H1 (cell line): ENCODE measurements around the gene SND1. TPM values are rescaled to one million over a fixed set of nuclear protein-coding genes. Genes with fewer than 3 reads are reported as not detected.

Experiments used
- CTCF ChIA-PET: fragments of 300-600 bp; sonication (Branson Sonifier 250); formaldehyde crosslinking; loops from one replicate; lab custom pipeline; 2021; ENCODE audit not compliant: partially characterized antibody; lab: Charles Lee
- POLR2A ChIA-PET: fragments of 300-600 bp; sonication (Branson Sonifier 250); formaldehyde crosslinking; loops from one replicate; lab custom pipeline; 2021; ENCODE audit warnings: inconsistent platforms; ENCODE audit not compliant: partially characterized antibody; lab: Charles Lee
- DNase-seq, 2 experiments: peaks; one replicate each; pipeline versions ENCODE4 v3.0.0 to v3.0.0-alpha.2; 2010 to 2022; ENCODE audit warnings: low spot score in 2 of 2, low read depth in 1 of 2, mixed read lengths in 1 of 2
- FAIRE-seq: peaks from 2 replicates; lab custom pipeline; 2011; peaks lifted over from hg19 to GRCh38; lab: Jason Lieb, UNC
- H2AFZ ChIP-seq: 2 replicates; pipeline ENCODE4 v1.8.1; 2012; ENCODE audit warnings: low read length, inconsistent platforms
- H2AK5ac ChIP-seq: 2 replicates; pipeline ENCODE4 v1.6.1; 2013; ENCODE audit warnings: low read depth, low read length
- H2BK120ac ChIP-seq: replicated peaks from 2 replicates; pipeline ENCODE3; 2013; ENCODE audit warnings: low read depth, low read length, inconsistent platforms
- H2BK12ac ChIP-seq: 2 replicates; pipeline ENCODE4 v1.6.1; 2013; ENCODE audit warnings: low read depth, low read length
- H2BK15ac ChIP-seq: 2 replicates; pipeline ENCODE4 v1.6.1; 2013; ENCODE audit warnings: low read length
- H2BK20ac ChIP-seq: 2 replicates; pipeline ENCODE4 v1.6.1; 2013; ENCODE audit warnings: low read length
- H2BK5ac ChIP-seq: 2 replicates; pipeline ENCODE4 v1.6.1; 2013; ENCODE audit warnings: low read depth, low read length
- H3K14ac ChIP-seq: 2 replicates; pipeline ENCODE4 v1.6.1; 2013; ENCODE audit warnings: inconsistent platforms; ENCODE audit not compliant: insufficient read length
- H3K18ac ChIP-seq: 2 replicates; pipeline ENCODE4 v1.6.1; 2013; ENCODE audit warnings: low read length; ENCODE audit errors: extremely low read depth
- H3K23ac ChIP-seq: 2 replicates; pipeline ENCODE4 v1.6.1; 2013; ENCODE audit warnings: inconsistent platforms; ENCODE audit not compliant: insufficient read length
- H3K23me2 ChIP-seq: 2 replicates; pipeline ENCODE4 v1.6.1; 2013; ENCODE audit warnings: low read depth, low read length
- H3K27ac ChIP-seq: 2 replicates; pipeline ENCODE4 v1.6.1; 2011; ENCODE audit warnings: low read depth, low read length, inconsistent platforms
- H3K27me3 ChIP-seq, 4 experiments: replicated peaks in 1 of 4; 1 replicate in 1 of 4; 2 replicates in 3 of 4; pipeline versions ENCODE4 v1.6.1 to v1.8.1; 2011 to 2013; ENCODE audit warnings: low read length in 3 of 4, mild to moderate bottlenecking in 3 of 4, inconsistent platforms in 2 of 4, mixed read lengths in 2 of 4, moderate library complexity in 1 of 4; ENCODE audit not compliant: control insufficient read depth in 3 of 4, insufficient read depth in 3 of 4; ENCODE audit errors: extremely low read depth in 1 of 4
- H3K36me3 ChIP-seq, 4 experiments: 2 replicates each; pipeline versions ENCODE4 v1.6.1 to v1.8.1; 2011 to 2013; ENCODE audit warnings: mild to moderate bottlenecking in 4 of 4, low read length in 3 of 4, moderate library complexity in 2 of 4, control low read depth in 1 of 4, inconsistent platforms in 1 of 4; ENCODE audit not compliant: insufficient read depth in 4 of 4, control insufficient read depth in 2 of 4
- H3K4ac ChIP-seq: replicated peaks from 2 replicates; pipeline ENCODE3; 2013; ENCODE audit warnings: low read length, low read depth, mixed read lengths, inconsistent platforms; ENCODE audit not compliant: insufficient read length
- H3K4me1 ChIP-seq, 4 experiments: replicated peaks in 1 of 4; 1 replicate in 1 of 4; 2 replicates in 3 of 4; pipeline versions ENCODE4 v1.6.1 to v1.8.1; 2011 to 2013; ENCODE audit warnings: low read length in 3 of 4, inconsistent platforms in 2 of 4, mixed read lengths in 1 of 4; ENCODE audit not compliant: insufficient read depth in 4 of 4, control insufficient read depth in 3 of 4
- H3K4me2 ChIP-seq, 2 experiments: 2 replicates each; pipeline versions ENCODE4 v1.6.1 to v1.8.1; 2011 to 2013; ENCODE audit warnings: low read depth in 2 of 2, low read length in 2 of 2, control low read depth in 1 of 2, inconsistent platforms in 1 of 2, mild to moderate bottlenecking in 1 of 2; ENCODE audit not compliant: insufficient read depth in 1 of 2
- H3K4me3 ChIP-seq, 4 experiments: fragments of 200-600, 300-600 bp in 1 of 4; sonication (generic), shearing (Covaris generic), sonication (Bioruptor Twin) in 1 of 4; 2 replicates each; pipeline versions ENCODE4 v1.5.1 to v1.8.1; 2011 to 2016; ENCODE audit warnings: low read length in 4 of 4, low read depth in 3 of 4, control low read depth in 2 of 4, inconsistent platforms in 2 of 4, mild to moderate bottlenecking in 2 of 4, mixed read lengths in 1 of 4, moderate library complexity in 1 of 4; ENCODE audit not compliant: insufficient read depth in 2 of 4; ENCODE audit errors: extremely low read depth in 1 of 4
- H3K56ac ChIP-seq: replicated peaks from 2 replicates; pipeline ENCODE3; 2013; ENCODE audit warnings: low read depth, mild to moderate bottlenecking, mixed read lengths, low read length, inconsistent platforms; ENCODE audit not compliant: insufficient read length
- H3K79me1 ChIP-seq: 2 replicates; pipeline ENCODE4 v1.6.1; 2013; ENCODE audit warnings: low read depth, low read length, control low read depth
- H3K79me2 ChIP-seq, 2 experiments: 2 replicates each; pipeline versions ENCODE4 v1.6.1 to v1.8.1; 2012 to 2013; ENCODE audit warnings: low read length in 2 of 2, mild to moderate bottlenecking in 2 of 2, inconsistent platforms in 1 of 2; ENCODE audit not compliant: insufficient read depth in 2 of 2, control insufficient read depth in 1 of 2
- H3K9ac ChIP-seq, 4 experiments: replicated peaks in 1 of 4; 1 replicate in 1 of 4; 2 replicates in 3 of 4; pipeline versions ENCODE4 v1.6.1 to v1.8.1; 2011 to 2013; ENCODE audit warnings: low read depth in 3 of 4, low read length in 3 of 4, control low read depth in 2 of 4, mild to moderate bottlenecking in 2 of 4, moderate library complexity in 2 of 4, inconsistent platforms in 1 of 4; ENCODE audit errors: extremely low read depth in 1 of 4
- H3K9me3 ChIP-seq, 2 experiments: 2 replicates each; pipeline versions ENCODE4 v1.6.1 to v1.8.1; 2012 to 2013; ENCODE audit warnings: mild to moderate bottlenecking in 2 of 2, moderate library complexity in 2 of 2, control low read depth in 1 of 2, inconsistent platforms in 1 of 2, low read depth in 1 of 2, low read length in 1 of 2, mixed read lengths in 1 of 2; ENCODE audit not compliant: insufficient read depth in 2 of 2
- H4K20me1 ChIP-seq, 2 experiments: replicated peaks in 1 of 2; 2 replicates each; pipeline versions ENCODE3 to v1.8.1; 2011 to 2013; ENCODE audit warnings: inconsistent platforms in 2 of 2, low read length in 2 of 2, mild to moderate bottlenecking in 1 of 2; ENCODE audit not compliant: insufficient read depth in 2 of 2, control insufficient read depth in 1 of 2
- H4K5ac ChIP-seq: 2 replicates; pipeline ENCODE4 v1.6.1; 2013; ENCODE audit warnings: low read length, low read depth, mixed read lengths, inconsistent platforms; ENCODE audit not compliant: insufficient read length
- H4K8ac ChIP-seq: 2 replicates; pipeline ENCODE4 v1.8.0; 2013; ENCODE audit warnings: mild to moderate bottlenecking, moderate library complexity, low read length, inconsistent platforms; ENCODE audit not compliant: insufficient read depth; ENCODE audit errors: extremely low read depth
- H4K91ac ChIP-seq: replicated peaks from 2 replicates; pipeline ENCODE3; 2013; ENCODE audit warnings: low read length, mixed read lengths, inconsistent platforms; ENCODE audit not compliant: insufficient read length
- ATF2 ChIP-seq: IDR thresholded peaks from 2 replicates; pipeline ENCODE4 v1.6.1; 2012; ENCODE audit warnings: low read length, inconsistent platforms
- BACH1 ChIP-seq: IDR thresholded peaks from 2 replicates; pipeline ENCODE4 v1.6.1; 2012; ENCODE audit warnings: low read length, improper control_type of control experiment
- CBX8 ChIP-seq: fragments of 300-800, 300-1000 bp; sonication (generic); IDR thresholded peaks from 2 replicates; pipeline ENCODE4 v1.7.1; 2016; ENCODE audit warnings: low read depth, low read length, borderline replicate concordance
- CEBPB ChIP-seq: IDR thresholded peaks from 2 replicates; pipeline ENCODE4 v1.6.1; 2012; ENCODE audit warnings: low read depth, low read length
- NANOG ChIP-seq: IDR thresholded peaks from 2 replicates; pipeline ENCODE4 v1.6.1; 2011; ENCODE audit warnings: low read length, low read depth, mild to moderate bottlenecking, inconsistent platforms; ENCODE audit not compliant: insufficient read depth, poor library complexity, severe bottlenecking
- POLR2A ChIP-seq, 2 experiments: IDR thresholded peaks; 1 replicate in 1 of 2; 2 replicates in 1 of 2; pipeline ENCODE4 v1.6.1; 2011; ENCODE audit warnings: low read depth in 2 of 2, low read length in 2 of 2, mild to moderate bottlenecking in 2 of 2; ENCODE audit errors: control extremely low read depth in 1 of 2
- RXRA ChIP-seq: IDR thresholded peaks from 2 replicates; pipeline ENCODE4 v1.6.1; 2011; ENCODE audit warnings: low read depth, mild to moderate bottlenecking, low read length, moderate library complexity; ENCODE audit not compliant: insufficient read depth
- TAF1 ChIP-seq: IDR thresholded peaks from 2 replicates; pipeline ENCODE4 v1.6.1; 2011; ENCODE audit warnings: mild to moderate bottlenecking, low read depth, low read length
- TBP ChIP-seq: IDR thresholded peaks from 2 replicates; pipeline ENCODE4 v1.6.1; 2011; ENCODE audit warnings: low read depth, low read length, improper control_type of control experiment
- WGBS, 2 experiments: shearing (Covaris generic) in 1 of 2; methylation state at CpG; one replicate each; pipeline versions ENCODE4 v1.1.6 to v1.1.7; 2013 to 2015; ENCODE audit warnings: low lambda C conversion rate in 2 of 2, mixed read lengths in 2 of 2, inconsistent platforms in 1 of 2, low coverage in 1 of 2, missing lambda C conversion rate in 1 of 2; ENCODE audit not compliant: insufficient replicate concordance in 2 of 2, insufficient coverage in 1 of 2, insufficient read length in 1 of 2; ENCODE audit errors: extremely low coverage in 1 of 2, missing lambda C conversion rate in 1 of 2; 5-methylcytosine and 5-hydroxymethylcytosine counted together
- polyA plus RNA-seq, 7 experiments: library from polyadenylated mRNA; depleted of rRNA in 3 of 7; stranded (reverse) in 5 of 7; unstranded in 2 of 7; fragments of >200 nt in 5 of 7; fragments of 200-250 nt in 2 of 7; gene quantifications; 1 replicate in 5 of 7; 2 replicates in 1 of 7; 4 replicates in 1 of 7; pipeline versions ENCODE4 v1.2.1 to v1.2.3, GENCODE V29; 2011 to 2013; ENCODE audit warnings: missing spikeins in 2 of 7, mixed read lengths in 2 of 7
- total RNA-seq: library from RNA; stranded (reverse); fragmentation: NEBNext Ultra II Directional; extraction: Animal tissue kit (Norgen Biotek cat#: 25700); gene quantifications from 2 replicates; pipeline ENCODE4 v1.2.1, GENCODE V29; 2021
- TF ChIP-seq, protein P1 (sequence below), 3 experiments: IDR thresholded peaks; 1 replicate in 2 of 3; 2 replicates in 1 of 3; pipeline versions ENCODE4 v1.5.1 to v1.6.1; 2011; ENCODE audit warnings: low read length in 3 of 3, mild to moderate bottlenecking in 3 of 3, inconsistent platforms in 2 of 3, low read depth in 1 of 3, moderate library complexity in 1 of 3; ENCODE audit not compliant: insufficient read depth in 1 of 3; ENCODE audit errors: control extremely low read depth in 1 of 3

Gene SND1
- total and polyA plus RNA-seq, 2 of the 8 experiments (the other 6 are each of a cell fraction or from before 2014, with no cell fraction given) = 122 to 290 TPM

DNA sequence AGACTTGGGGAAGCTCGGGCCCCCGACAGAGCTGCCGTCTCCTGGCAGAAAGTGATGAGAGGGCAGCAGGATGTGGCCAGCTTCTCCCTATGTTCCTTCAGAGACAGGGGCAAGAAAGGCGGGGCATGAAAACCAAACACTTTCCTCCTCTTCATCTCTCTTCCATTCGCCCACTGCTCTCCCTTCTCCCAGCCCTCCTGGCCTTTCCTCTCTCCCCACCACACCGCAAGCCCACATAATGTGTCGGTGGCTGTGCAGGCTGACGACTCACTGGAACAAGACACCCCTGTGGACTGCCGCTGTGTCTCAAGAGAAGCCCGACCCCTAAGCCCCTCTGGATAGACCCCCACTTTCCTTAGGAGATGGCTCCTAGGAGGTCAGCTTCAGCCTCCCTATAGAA is 438.5 kb downstream of the SND1 start:
- no peak overlapping the region for H3K56ac ChIP-seq
- H4K91ac ChIP-seq = no peak overlapping the region
- H3K4me2 ChIP-seq = no peak overlapping the region
- H3K79me2 ChIP-seq = no peaks in the 10 kb centered on the region
- CTCF ChIA-PET = interaction anchor here (0.7 to 21.0 kb wide), 9 partner anchors 12 to 128 kb away, joined by 3 to 221 read pairs (median 3); no protein-coding TSS in a partner anchor
- no peaks in the 10 kb centered on the region for H3K4me1 ChIP-seq
- no peak overlapping the region for H2BK15ac ChIP-seq
- no peak overlapping the region for H3K18ac ChIP-seq
- no peaks in the 10 kb centered on the region for H3K27me3 ChIP-seq
- POLR2A ChIA-PET = interaction anchor here (0.6 kb wide), 1 partner anchor 18 kb away, joined by 3 read pairs; no protein-coding TSS in a partner anchor
- no peak overlapping the region for H3K14ac ChIP-seq
- no peak overlapping the region for H3K4me3 ChIP-seq
- H2AK5ac ChIP-seq = no peak overlapping the region
- FAIRE-seq = no peak
- peaks cover 12 to 42% (median 26%) of the 10 kb centered on the region in 4 experiments for H3K36me3 ChIP-seq
- H3K27ac ChIP-seq = no peak overlapping the region
- DNase-seq = no peak
- H2BK12ac ChIP-seq = no peak overlapping the region
- no peak overlapping the region for H2BK120ac ChIP-seq
- peaks cover 0 to 2% of the 10 kb centered on the region in 2 experiments for H4K20me1 ChIP-seq
- no peak overlapping the region for H2BK20ac ChIP-seq
- H3K9me3 ChIP-seq = no peaks in the 10 kb centered on the region
- no peak overlapping the region for H3K4ac ChIP-seq
- peaks cover 2% of the 10 kb centered on the region; the same call in 1 of the 2 replicates for H3K23me2 ChIP-seq
- WGBS, 2 experiments = 90% methylated on average over 10 of the region's 10 CpGs; no CpG with 5 or more reads in 1 of the 2 experiments
- no peak overlapping the region; the same call in 1 of the 2 replicates for H4K8ac ChIP-seq
- H3K79me1 ChIP-seq = no peaks in the 10 kb centered on the region
- no peak overlapping the region for H3K9ac ChIP-seq
- H2BK5ac ChIP-seq = no peak overlapping the region
- H4K5ac ChIP-seq = no peak overlapping the region
- no peak overlapping the region for H3K23ac ChIP-seq
- H2AFZ ChIP-seq = no peak overlapping the region
- no peak for TF ChIP-seq NANOG
- no peak for TF ChIP-seq TBP
- no peak for TF ChIP-seq POLR2A (IDR thresholded peaks at IDR 0.05; ENCODE audit: control extremely low read depth in 1 of 2, low read depth in 2 of 2, low read length in 2 of 2)
- TF ChIP-seq RXRA = no peak
- no peak for TF ChIP-seq ATF2
- no peak for TF ChIP-seq CBX8
- TF ChIP-seq TAF1 = no peak
- no peak for TF ChIP-seq CEBPB
- no peak for TF ChIP-seq BACH1
- TF ChIP-seq, protein P1, sequence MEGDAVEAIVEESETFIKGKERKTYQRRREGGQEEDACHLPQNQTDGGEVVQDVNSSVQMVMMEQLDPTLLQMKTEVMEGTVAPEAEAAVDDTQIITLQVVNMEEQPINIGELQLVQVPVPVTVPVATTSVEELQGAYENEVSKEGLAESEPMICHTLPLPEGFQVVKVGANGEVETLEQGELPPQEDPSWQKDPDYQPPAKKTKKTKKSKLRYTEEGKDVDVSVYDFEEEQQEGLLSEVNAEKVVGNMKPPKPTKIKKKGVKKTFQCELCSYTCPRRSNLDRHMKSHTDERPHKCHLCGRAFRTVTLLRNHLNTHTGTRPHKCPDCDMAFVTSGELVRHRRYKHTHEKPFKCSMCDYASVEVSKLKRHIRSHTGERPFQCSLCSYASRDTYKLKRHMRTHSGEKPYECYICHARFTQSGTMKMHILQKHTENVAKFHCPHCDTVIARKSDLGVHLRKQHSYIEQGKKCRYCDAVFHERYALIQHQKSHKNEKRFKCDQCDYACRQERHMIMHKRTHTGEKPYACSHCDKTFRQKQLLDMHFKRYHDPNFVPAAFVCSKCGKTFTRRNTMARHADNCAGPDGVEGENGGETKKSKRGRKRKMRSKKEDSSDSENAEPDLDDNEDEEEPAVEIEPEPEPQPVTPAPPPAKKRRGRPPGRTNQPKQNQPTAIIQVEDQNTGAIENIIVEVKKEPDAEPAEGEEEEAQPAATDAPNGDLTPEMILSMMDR (IDR thresholded peaks at IDR 0.05; ENCODE audit: control extremely low read depth in 1 of 3, insufficient read depth in 1 of 3, low read depth in 1 of 3, low read length in 3 of 3) = no peak
